WERI-Rb-1 (cell line): ENCODE results near the gene LIPG.

Experiments used
- DNase-seq: peaks from one replicate; pipeline ENCODE4 v3.0.0-alpha.2; 2020
- H3K27ac ChIP-seq: fragments of 250-450 bp; sonication (Bioruptor Pico); 2 replicates; pipeline ENCODE4 v1.5.1; 2020; ENCODE audit warnings: mild to moderate bottlenecking, moderate library complexity
- H3K27me3 ChIP-seq: fragments of 250-450 bp; sonication (Bioruptor Pico); 2 replicates; pipeline ENCODE4 v1.5.1; 2021; ENCODE audit warnings: mild to moderate bottlenecking, low read depth, moderate library complexity; ENCODE audit not compliant: insufficient read depth, severe bottlenecking
- H3K36me3 ChIP-seq: fragments of 250-450 bp; sonication (Bioruptor Pico); 2 replicates; pipeline ENCODE4 v1.5.1; 2020; ENCODE audit warnings: mild to moderate bottlenecking, moderate library complexity
- H3K4me3 ChIP-seq: 2 replicates; pipeline ENCODE4 v1.5.1; 2011; ENCODE audit warnings: low read depth, mild to moderate bottlenecking, control low read depth, low read length
- H3K9me3 ChIP-seq: fragments of 250-450 bp; sonication (Bioruptor Pico); 2 replicates; pipeline ENCODE4 v1.5.1; 2021; ENCODE audit warnings: mild to moderate bottlenecking, moderate library complexity; ENCODE audit not compliant: severe bottlenecking
- CTCF ChIP-seq: IDR thresholded peaks from 2 replicates; pipeline ENCODE4 v1.5.1; 2011; ENCODE audit warnings: low read depth, mild to moderate bottlenecking, control low read depth, inconsistent platforms, low read length

LIPG gene

GRCh38 chr18:49560277-49560623, 1.6 kb upstream of the LIPG start:
- Histone ChIP-seq H3K36me3 (no peaks in the 10 kb centered on the region), H3K4me3 (no peak overlapping the region), H3K27me3 (peaks cover 29% of the 10 kb centered on the region), H3K9me3 (no peaks in the 10 kb centered on the region), H3K27ac (no peak overlapping the region)
- TF ChIP-seq CTCF: no peak
- DNase-seq: no peak

- Histone ChIP-seq H3K36me3 (no peaks in the 10 kb centered on the region), H3K27ac (no peak overlapping the region), H3K27me3 (peaks cover 29% of the 10 kb centered on the region), H3K4me3 (peak overlapping the region; percentile 62), H3K9me3 (no peaks in the 10 kb centered on the region)
- DNase-seq: no peak
- no peak for TF ChIP-seq CTCF
Observed at GRCh38 chr18:49560624-49561288, 1.1 kb upstream of the LIPG start.

GRCh38 chr18:49562481-49563129, 748 bp downstream of the LIPG start:
- no peaks in the 10 kb centered on the region for H3K36me3 ChIP-seq
- peak overlapping the region; percentile 62 for H3K4me3 ChIP-seq
- TF ChIP-seq CTCF: no peak
- no peak for DNase-seq
- H3K9me3 ChIP-seq: no peaks in the 10 kb centered on the region
- H3K27ac ChIP-seq: no peak overlapping the region
- H3K27me3 ChIP-seq: peaks cover 29% of the 10 kb centered on the region

DNA sequence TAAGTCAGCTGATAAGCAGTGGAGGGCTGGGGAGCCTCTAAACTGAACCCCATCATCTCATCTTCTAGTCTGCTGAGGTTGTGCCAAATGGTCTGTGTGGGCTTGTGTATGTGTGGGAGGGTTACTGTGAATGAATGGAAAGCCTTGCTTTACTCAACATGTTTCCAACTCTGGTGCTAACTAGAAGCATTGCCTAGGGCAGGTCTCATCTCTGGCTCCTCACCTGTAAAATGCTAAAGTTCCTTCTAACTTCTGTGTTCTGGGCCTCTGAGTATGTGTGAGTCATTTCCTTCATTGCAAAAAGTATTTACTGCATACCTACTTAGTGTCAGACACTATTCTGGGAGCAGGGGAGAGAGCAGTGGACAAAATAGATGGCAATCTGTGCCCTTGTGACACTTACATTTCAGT, 1.3 kb downstream of the LIPG start:
- no peak for TF ChIP-seq CTCF
- H3K36me3 ChIP-seq: no peaks in the 10 kb centered on the region
- no peaks in the 10 kb centered on the region for H3K9me3 ChIP-seq
- H3K27me3 ChIP-seq: peaks cover 29% of the 10 kb centered on the region
- H3K4me3 ChIP-seq: no peak overlapping the region
- DNase-seq: no peak
- H3K27ac ChIP-seq: no peak overlapping the region

GRCh38 chr18:49563701-49564517, 2.1 kb downstream of the LIPG start:
- no peak overlapping the region for H3K4me3 ChIP-seq
- TF ChIP-seq CTCF: no peak
- no peaks in the 10 kb centered on the region for H3K9me3 ChIP-seq
- H3K27me3 ChIP-seq: peaks cover 29% of the 10 kb centered on the region
- no peaks in the 10 kb centered on the region for H3K36me3 ChIP-seq
- H3K27ac ChIP-seq: no peak overlapping the region
- DNase-seq: no peak
